HG03342 (cell line): Measurements from ENCODE around the gene AADACL2.

Experiments
- ATAC-seq: cut with Tn5 transposase; IDR thresholded peaks from one replicate; pipeline ENCODE4 v1.9.1; 2021; ENCODE audit warnings: mild to moderate bottlenecking, moderate library complexity; ENCODE audit not compliant: unreplicated experiment

Gene AADACL2

GRCh38 chr3:151800431-151800830, 66.7 kb downstream of the AADACL2 start:
- no peak for ATAC-seq

GRCh38 chr3:151804267-151804666, 70.5 kb downstream of the AADACL2 start:
- no peak for ATAC-seq

GRCh38 chr3:151806838-151807237, 73.1 kb downstream of the AADACL2 start:
- no peak for ATAC-seq
